ENCODE data around the gene TPM1. TPM values are rescaled to one million over a fixed set of nuclear protein-coding genes. Genes with fewer than 3 reads are reported as not detected.
A peak's percentile ranks its signal among the peaks of the same experiment; 100 is the strongest.

TPM1 gene
- total and polyA plus RNA-seq, 9 of the 15 experiments (the other 6 are each of a cell fraction or from before 2014, with no cell fraction given): 8.1 to 53.9 (median 43.1) TPM

DNA sequence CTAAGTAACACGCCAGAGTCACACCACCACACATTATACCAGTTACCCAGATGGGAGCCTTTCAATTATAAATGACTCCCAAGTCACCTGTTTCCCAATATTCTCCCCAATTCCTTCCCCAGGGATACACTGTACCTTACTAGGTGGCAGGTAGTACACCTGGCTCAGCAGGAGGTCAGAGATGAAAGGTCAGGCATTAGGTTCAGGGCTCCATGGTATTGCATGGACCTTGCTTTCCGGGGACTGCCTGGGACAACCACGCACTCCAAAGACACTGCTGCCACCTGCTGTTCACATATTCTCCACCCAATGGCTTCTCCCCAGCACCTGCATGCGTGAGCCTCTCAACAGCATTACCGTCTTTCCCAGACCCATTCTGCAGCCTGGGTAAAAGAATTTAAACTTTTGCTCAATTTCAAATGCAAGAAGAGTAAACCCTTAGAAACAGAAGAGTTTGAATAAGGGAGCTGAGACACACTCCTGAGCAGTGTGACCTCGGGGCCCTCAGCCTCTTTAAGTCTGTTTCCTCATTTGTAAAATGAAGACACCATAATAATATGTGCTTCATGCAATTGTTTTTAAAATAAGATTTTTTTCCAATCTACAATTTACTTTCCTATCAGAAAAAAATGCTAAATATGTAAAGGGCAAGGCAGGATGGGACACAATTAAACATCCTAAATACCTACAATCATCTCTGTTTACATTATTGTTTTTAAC lies 51.1 kb downstream of the TPM1 start (continued):
- TF ChIP-seq ZNF384 (IDR thresholded peaks at IDR 0.05; ENCODE audit: low read depth, low read length) (peak; percentile 37; the same call in 1 of the 2 replicates), JUND (IDR thresholded peaks at IDR 0.05; ENCODE audit: borderline replicate concordance, low read depth, low read length) (peak; percentile 52), JUND (tag; IDR thresholded peaks at IDR 0.05; ENCODE audit: borderline replicate concordance, low read depth, low read length) (peak; percentile 31; the same call in 1 of the 3 replicates), NR2C2 (CRISPR knock-in tag; IDR thresholded peaks at IDR 0.05) (peak; percentile 90), NR2C2 (tag; IDR thresholded peaks at IDR 0.05) (peak; percentile 97), KLF6 (CRISPR knock-in tag; IDR thresholded peaks at IDR 0.05; ENCODE audit: borderline replicate concordance) (no peak), ZNF696 (CRISPR knock-in tag; conservative IDR thresholded peaks at IDR 0.05) (no peak), SOX6 (IDR thresholded peaks at IDR 0.05) (peak; percentile 36; the same call in 1 of the 2 replicates), MTA2 (IDR thresholded peaks at IDR 0.05; ENCODE audit: low read depth) (peak; percentile 24; the same call in 1 of the 2 replicates), CTBP1 (IDR thresholded peaks at IDR 0.05; ENCODE audit: borderline replicate concordance) (peak; percentile 50; the same call in 1 of the 2 replicates), RHOXF2B (CRISPR knock-in tag; conservative IDR thresholded peaks at IDR 0.05) (no peak), CEBPG (CRISPR knock-in tag; IDR thresholded peaks at IDR 0.05) (peak; percentile 73; the same call in 1 of the 2 replicates), CEBPG (tag; conservative IDR thresholded peaks at IDR 0.05 in 1 of 2, IDR thresholded peaks at IDR 0.05 in 1 of 2) (peak in 1 of 2 experiments; percentile 7; a peak in 1 of 4 replicates), TEAD1 (CRISPR knock-in tag; IDR thresholded peaks at IDR 0.05) (0 out of 4 replicates have a peak, but pooled peaks of 1 of the 2 experiments have one; percentile 18)
- TF ChIP-seq, protein P1, sequence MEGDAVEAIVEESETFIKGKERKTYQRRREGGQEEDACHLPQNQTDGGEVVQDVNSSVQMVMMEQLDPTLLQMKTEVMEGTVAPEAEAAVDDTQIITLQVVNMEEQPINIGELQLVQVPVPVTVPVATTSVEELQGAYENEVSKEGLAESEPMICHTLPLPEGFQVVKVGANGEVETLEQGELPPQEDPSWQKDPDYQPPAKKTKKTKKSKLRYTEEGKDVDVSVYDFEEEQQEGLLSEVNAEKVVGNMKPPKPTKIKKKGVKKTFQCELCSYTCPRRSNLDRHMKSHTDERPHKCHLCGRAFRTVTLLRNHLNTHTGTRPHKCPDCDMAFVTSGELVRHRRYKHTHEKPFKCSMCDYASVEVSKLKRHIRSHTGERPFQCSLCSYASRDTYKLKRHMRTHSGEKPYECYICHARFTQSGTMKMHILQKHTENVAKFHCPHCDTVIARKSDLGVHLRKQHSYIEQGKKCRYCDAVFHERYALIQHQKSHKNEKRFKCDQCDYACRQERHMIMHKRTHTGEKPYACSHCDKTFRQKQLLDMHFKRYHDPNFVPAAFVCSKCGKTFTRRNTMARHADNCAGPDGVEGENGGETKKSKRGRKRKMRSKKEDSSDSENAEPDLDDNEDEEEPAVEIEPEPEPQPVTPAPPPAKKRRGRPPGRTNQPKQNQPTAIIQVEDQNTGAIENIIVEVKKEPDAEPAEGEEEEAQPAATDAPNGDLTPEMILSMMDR (IDR thresholded peaks at IDR 0.05 in 2 of 3, conservative IDR thresholded peaks at IDR 0.05 in 1 of 3; ENCODE audit: insufficient read depth in 2 of 3, low read depth in 1 of 3, low read length in 3 of 3): peak; percentile 92 to 95 (median 92)
- TF ChIP-seq, protein P2, sequence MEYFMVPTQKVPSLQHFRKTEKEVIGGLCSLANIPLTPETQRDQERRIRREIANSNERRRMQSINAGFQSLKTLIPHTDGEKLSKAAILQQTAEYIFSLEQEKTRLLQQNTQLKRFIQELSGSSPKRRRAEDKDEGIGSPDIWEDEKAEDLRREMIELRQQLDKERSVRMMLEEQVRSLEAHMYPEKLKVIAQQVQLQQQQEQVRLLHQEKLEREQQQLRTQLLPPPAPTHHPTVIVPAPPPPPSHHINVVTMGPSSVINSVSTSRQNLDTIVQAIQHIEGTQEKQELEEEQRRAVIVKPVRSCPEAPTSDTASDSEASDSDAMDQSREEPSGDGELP (CRISPR knock-in tag; IDR thresholded peaks at IDR 0.05; ENCODE audit: borderline replicate concordance): 0 out of 2 replicates have a peak, but pooled peaks have one; percentile 43
- TF ChIP-seq, protein P3, sequence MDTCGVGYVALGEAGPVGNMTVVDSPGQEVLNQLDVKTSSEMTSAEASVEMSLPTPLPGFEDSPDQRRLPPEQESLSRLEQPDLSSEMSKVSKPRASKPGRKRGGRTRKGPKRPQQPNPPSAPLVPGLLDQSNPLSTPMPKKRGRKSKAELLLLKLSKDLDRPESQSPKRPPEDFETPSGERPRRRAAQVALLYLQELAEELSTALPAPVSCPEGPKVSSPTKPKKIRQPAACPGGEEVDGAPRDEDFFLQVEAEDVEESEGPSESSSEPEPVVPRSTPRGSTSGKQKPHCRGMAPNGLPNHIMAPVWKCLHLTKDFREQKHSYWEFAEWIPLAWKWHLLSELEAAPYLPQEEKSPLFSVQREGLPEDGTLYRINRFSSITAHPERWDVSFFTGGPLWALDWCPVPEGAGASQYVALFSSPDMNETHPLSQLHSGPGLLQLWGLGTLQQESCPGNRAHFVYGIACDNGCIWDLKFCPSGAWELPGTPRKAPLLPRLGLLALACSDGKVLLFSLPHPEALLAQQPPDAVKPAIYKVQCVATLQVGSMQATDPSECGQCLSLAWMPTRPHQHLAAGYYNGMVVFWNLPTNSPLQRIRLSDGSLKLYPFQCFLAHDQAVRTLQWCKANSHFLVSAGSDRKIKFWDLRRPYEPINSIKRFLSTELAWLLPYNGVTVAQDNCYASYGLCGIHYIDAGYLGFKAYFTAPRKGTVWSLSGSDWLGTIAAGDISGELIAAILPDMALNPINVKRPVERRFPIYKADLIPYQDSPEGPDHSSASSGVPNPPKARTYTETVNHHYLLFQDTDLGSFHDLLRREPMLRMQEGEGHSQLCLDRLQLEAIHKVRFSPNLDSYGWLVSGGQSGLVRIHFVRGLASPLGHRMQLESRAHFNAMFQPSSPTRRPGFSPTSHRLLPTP (IDR thresholded peaks at IDR 0.05; ENCODE audit: borderline replicate concordance, extremely low read depth, insufficient read length): no peak
- TF ChIP-seq, protein P4, sequence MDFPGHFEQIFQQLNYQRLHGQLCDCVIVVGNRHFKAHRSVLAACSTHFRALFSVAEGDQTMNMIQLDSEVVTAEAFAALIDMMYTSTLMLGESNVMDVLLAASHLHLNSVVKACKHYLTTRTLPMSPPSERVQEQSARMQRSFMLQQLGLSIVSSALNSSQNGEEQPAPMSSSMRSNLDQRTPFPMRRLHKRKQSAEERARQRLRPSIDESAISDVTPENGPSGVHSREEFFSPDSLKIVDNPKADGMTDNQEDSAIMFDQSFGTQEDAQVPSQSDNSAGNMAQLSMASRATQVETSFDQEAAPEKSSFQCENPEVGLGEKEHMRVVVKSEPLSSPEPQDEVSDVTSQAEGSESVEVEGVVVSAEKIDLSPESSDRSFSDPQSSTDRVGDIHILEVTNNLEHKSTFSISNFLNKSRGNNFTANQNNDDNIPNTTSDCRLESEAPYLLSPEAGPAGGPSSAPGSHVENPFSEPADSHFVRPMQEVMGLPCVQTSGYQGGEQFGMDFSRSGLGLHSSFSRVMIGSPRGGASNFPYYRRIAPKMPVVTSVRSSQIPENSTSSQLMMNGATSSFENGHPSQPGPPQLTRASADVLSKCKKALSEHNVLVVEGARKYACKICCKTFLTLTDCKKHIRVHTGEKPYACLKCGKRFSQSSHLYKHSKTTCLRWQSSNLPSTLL (IDR thresholded peaks at IDR 0.05): no peak
